Testis (tissue), 3 donors: ENCODE data around the gene MRPL42. TPM values are rescaled to one million over a fixed set of nuclear protein-coding genes. Genes with fewer than 3 reads are reported as not detected.

Source experiments
- DNase-seq: peaks from one replicate; pipeline ENCODE4 v3.0.0-alpha.2; 2019
- H3K27ac ChIP-seq, 2 donors: fragments of 200-600 bp; sonication (generic); one replicate each; pipeline ENCODE4 v1.5.1; 2019
- H3K27me3 ChIP-seq: fragments of 200-600 bp; sonication (generic); one replicate; pipeline ENCODE4 v1.5.1; 2019
- H3K36me3 ChIP-seq: fragments of 200-600 bp; sonication (generic); one replicate; pipeline ENCODE4 v1.5.1; 2017; ENCODE audit warnings: low read depth; ENCODE audit errors: missing control alignments
- H3K4me1 ChIP-seq: fragments of 200-600 bp; sonication (generic); one replicate; pipeline ENCODE4 v1.5.1; 2019
- H3K4me3 ChIP-seq, 2 donors: fragments of 200-600 bp; sonication (generic); one replicate each; pipeline ENCODE4 v1.5.1; 2017 to 2019
- H3K9me3 ChIP-seq: fragments of 200-600 bp; sonication (generic); one replicate; pipeline ENCODE4 v1.5.1; 2017
- POLR2A ChIP-seq: fragments of 450-650 bp; IDR thresholded peaks from one replicate; pipeline ENCODE4 v1.6.1; 2017; ENCODE audit warnings: antibody characterized with exemption, mild to moderate bottlenecking, moderate library complexity
- WGBS, 2 donors: methylation state at CpG; one replicate each; pipeline ENCODE4 v1.1.5; 2018; 5-methylcytosine and 5-hydroxymethylcytosine counted together
- intact Hi-C: fragments of 100-400 bp; cut with DNase I; formaldehyde crosslinking; loops from one replicate; pipeline ENCODE4 v1.15.1; 2023; ENCODE audit warnings: low total_unique reads
- polyA plus RNA-seq: library from polyadenylated mRNA; stranded (reverse); fragments of 350-450 nt; fragmentation: Illumina TruSeq; extraction: RNeasy Lipid Tissue Mini Kit (QIAGEN cat#74804); gene quantifications from one replicate; pipeline ENCODE4 v1.2.3, GENCODE V29; 2014; ENCODE audit warnings: low read depth, low replicate concordance; ENCODE audit not compliant: insufficient read depth
- total RNA-seq, 2 donors: library from RNA; depleted of rRNA; stranded (reverse); fragments of >200 nt; gene quantifications; one replicate each; pipeline ENCODE4 v1.2.3, GENCODE V29; 2016
- TF ChIP-seq, protein P1 (sequence below), 3 experiments: fragments of 450-650 bp in 2 of 3; fragments of 200-600 bp in 1 of 3; sonication (generic) in 1 of 3; IDR thresholded peaks; one replicate each; pipeline ENCODE4 v1.5.1; 2016 to 2019; ENCODE audit warnings: antibody characterized with exemption in 3 of 3, mild to moderate bottlenecking in 2 of 3, moderate library complexity in 1 of 3

The MRPL42 gene
- total and polyA plus RNA-seq, 3 donors from 2014 or later, result 38.8 to 93.5 (median 39.6) TPM

DNA sequence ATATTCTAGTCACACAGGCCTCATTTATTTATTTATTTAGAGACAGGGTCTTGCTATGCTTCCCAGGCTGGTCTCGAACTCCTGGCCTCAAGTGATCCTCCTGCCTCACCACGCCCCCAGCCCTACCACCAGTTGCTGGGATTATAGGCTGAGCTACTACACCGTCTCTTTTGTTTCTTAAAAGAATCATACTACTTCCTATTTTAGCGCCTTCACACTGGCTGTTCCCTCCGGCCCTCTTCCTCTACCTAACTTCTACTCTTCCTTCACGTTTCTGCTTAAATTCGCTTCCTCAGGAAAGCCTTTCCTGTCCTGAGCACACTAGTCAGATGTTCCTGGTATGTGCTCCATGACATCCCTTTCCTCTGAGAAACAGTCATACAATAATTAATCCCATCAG is 6.4 kb upstream of the MRPL42 start:
- Histone ChIP-seq H3K27me3 (no peaks in the 10 kb centered on the region), H3K4me1 (no peaks in the 10 kb centered on the region), H3K27ac (no peak overlapping the region), H3K36me3 (no peaks in the 10 kb centered on the region), H3K9me3 (no peaks in the 10 kb centered on the region), H3K4me3 (no peak overlapping the region)
- intact Hi-C loops, result no loop called here
- no peak for DNase-seq
- WGBS, 2 donors, result 83 to 91% methylated on average over 7 of the region's 7 CpGs
- TF ChIP-seq, protein P1, sequence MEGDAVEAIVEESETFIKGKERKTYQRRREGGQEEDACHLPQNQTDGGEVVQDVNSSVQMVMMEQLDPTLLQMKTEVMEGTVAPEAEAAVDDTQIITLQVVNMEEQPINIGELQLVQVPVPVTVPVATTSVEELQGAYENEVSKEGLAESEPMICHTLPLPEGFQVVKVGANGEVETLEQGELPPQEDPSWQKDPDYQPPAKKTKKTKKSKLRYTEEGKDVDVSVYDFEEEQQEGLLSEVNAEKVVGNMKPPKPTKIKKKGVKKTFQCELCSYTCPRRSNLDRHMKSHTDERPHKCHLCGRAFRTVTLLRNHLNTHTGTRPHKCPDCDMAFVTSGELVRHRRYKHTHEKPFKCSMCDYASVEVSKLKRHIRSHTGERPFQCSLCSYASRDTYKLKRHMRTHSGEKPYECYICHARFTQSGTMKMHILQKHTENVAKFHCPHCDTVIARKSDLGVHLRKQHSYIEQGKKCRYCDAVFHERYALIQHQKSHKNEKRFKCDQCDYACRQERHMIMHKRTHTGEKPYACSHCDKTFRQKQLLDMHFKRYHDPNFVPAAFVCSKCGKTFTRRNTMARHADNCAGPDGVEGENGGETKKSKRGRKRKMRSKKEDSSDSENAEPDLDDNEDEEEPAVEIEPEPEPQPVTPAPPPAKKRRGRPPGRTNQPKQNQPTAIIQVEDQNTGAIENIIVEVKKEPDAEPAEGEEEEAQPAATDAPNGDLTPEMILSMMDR (IDR thresholded peaks at IDR 0.05), result no peak
- TF ChIP-seq POLR2A, result no peak

DNA sequence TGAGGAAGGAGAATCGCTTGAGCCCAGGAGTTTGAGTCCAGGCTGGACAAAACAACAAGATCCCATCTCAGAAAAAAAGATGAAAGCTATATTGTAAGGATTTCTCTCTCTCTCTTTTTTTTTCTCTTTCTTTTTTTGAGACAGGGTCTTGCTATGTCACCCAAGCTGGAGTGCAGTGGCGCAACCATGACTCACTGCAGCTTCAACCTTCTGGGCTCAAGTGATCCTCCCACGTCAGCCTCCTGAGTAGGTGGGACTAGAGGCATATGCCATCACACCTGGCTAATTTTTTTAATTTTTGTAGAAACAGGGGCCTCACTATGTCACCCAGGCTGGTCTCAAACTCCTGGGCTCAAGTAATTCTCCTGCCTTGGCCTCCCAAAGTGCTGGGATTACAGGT is 5.8 kb upstream of the MRPL42 start:
- H3K27ac ChIP-seq, result no peak overlapping the region
- DNase-seq, result no peak
- H3K27me3 ChIP-seq, result no peaks in the 10 kb centered on the region
- TF ChIP-seq POLR2A, result no peak
- TF ChIP-seq, protein P1 (IDR thresholded peaks at IDR 0.05), result no peak
- H3K4me3 ChIP-seq, result no peak overlapping the region
- intact Hi-C loops, result no loop called here
- WGBS, 2 donors, result 93 to 95% methylated on average over 3 of the region's 3 CpGs
- H3K4me1 ChIP-seq, result no peaks in the 10 kb centered on the region
- no peaks in the 10 kb centered on the region for H3K9me3 ChIP-seq
- H3K36me3 ChIP-seq, result no peaks in the 10 kb centered on the region

DNA sequence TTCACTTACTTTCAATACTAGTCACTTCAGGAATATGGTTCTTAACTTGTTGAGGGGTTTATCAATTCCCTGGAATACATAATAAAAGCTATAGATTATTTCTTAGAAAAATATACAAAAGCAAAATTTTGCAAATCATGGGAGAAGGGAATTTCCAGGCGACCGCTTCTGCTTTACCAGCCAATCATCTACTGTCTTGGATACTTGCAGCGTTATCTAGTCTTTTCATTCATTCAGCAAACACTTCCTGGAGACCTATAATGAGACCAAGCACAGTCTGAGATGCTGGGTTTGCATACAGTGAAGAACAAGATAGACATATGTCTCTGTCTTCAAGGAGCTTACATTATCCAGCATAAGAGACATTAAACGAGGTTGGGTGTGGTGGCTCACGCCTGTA is 1.5 kb upstream of the MRPL42 start:
- Histone ChIP-seq H3K36me3 (no peaks in the 10 kb centered on the region), H3K9me3 (no peaks in the 10 kb centered on the region), H3K4me1 (peaks cover 16% of the 10 kb centered on the region), H3K27ac (no peak overlapping the region), H3K27me3 (no peaks in the 10 kb centered on the region), H3K4me3 (no peak overlapping the region)
- TF ChIP-seq, protein P1 (IDR thresholded peaks at IDR 0.05), result no peak
- no peak for TF ChIP-seq POLR2A
- DNase-seq, result no peak
- intact Hi-C loops, result no loop called here
- 82 to 92% methylated on average over 5 of the region's 5 CpGs for WGBS, 2 donors

DNA sequence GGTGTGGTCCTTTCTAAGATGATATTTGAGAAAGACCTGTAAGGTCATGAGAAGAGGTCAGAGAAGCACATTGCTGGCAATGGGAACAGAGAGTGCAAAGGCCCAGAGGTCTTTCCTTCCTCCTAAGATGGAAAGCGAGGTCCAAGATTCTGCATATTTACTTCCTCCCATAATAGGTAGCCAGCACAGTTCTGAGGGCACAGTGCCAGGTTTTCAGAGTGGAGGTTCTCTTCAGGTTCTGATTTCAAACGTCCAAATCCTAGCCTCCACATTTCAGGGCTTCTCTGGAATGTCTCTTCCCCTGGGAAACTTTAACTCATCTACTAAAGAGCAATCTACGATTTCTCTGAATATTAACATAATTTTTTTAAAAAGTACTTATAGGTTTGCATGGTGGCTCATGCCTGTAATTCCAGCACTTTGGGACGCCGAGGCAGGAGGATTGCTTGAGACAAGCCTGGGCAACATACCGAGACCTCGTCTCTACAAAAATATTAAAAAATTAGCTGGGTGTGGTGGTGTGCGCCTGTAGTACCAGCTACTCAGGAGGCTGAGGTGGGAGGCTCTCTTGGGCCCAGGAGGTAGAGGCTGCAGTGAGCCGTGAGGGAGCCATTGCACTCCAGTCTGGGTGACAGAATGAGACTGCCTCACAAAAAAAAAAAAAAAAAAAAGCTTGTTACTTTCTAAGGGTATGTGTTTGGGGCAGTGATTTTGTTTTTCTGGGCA is 526 bp upstream of the MRPL42 start:
- H3K27ac ChIP-seq, result peak overlapping the region in 1 of 2 donors; percentile 96
- peak overlapping the region; percentile 72 to 75 for H3K4me3 ChIP-seq
- intact Hi-C loops, result no loop called here
- 67 to 70% methylated on average over 9 of the region's 9 CpGs for WGBS, 2 donors
- no peak for DNase-seq
- no peaks in the 10 kb centered on the region for H3K27me3 ChIP-seq
- no peak for TF ChIP-seq POLR2A
- TF ChIP-seq, protein P1 (IDR thresholded peaks at IDR 0.05), result no peak
- H3K36me3 ChIP-seq, result no peaks in the 10 kb centered on the region
- peaks cover 16% of the 10 kb centered on the region for H3K4me1 ChIP-seq
- no peaks in the 10 kb centered on the region for H3K9me3 ChIP-seq

DNA sequence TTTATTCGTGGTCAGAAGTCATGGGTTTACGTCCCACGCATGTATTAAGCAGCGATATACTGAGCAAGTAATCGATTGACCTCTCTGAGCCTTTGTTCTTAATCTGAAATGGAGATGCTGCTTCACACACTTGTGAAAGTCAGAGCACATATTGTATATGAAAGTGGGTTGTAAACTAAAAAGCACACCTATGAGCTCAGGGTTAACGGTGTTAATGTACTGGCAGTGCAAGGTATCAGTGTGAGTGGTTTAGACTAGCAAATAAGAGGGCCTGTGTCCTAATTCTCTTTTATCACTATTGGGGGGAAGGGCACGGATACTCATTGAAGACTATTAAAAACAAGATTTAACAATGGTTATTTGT is 676 bp downstream of the MRPL42 start:
- peaks cover 16% of the 10 kb centered on the region for H3K4me1 ChIP-seq
- no peaks in the 10 kb centered on the region for H3K36me3 ChIP-seq
- peak overlapping the region; percentile 72 to 75 for H3K4me3 ChIP-seq
- TF ChIP-seq, protein P1 (IDR thresholded peaks at IDR 0.05), result no peak
- TF ChIP-seq POLR2A, result no peak
- H3K27me3 ChIP-seq, result no peaks in the 10 kb centered on the region
- 3% methylated on average over 7 of the region's 7 CpGs for WGBS, 2 donors
- DNase-seq, result no peak
- intact Hi-C loops, result no loop called here
- no peaks in the 10 kb centered on the region for H3K9me3 ChIP-seq
- peak overlapping the region; percentile 92 to 96 for H3K27ac ChIP-seq
